ENCODE measurements around the gene SPDL1. TPM values are rescaled to one million over a fixed set of nuclear protein-coding genes. Genes with fewer than 3 reads are reported as not detected.

SPDL1 gene
- total and polyA plus RNA-seq, 2 of the 8 experiments (the other 6 are each of a cell fraction or from before 2014, with no cell fraction given) = 16.9 to 44.5 TPM

DNA sequence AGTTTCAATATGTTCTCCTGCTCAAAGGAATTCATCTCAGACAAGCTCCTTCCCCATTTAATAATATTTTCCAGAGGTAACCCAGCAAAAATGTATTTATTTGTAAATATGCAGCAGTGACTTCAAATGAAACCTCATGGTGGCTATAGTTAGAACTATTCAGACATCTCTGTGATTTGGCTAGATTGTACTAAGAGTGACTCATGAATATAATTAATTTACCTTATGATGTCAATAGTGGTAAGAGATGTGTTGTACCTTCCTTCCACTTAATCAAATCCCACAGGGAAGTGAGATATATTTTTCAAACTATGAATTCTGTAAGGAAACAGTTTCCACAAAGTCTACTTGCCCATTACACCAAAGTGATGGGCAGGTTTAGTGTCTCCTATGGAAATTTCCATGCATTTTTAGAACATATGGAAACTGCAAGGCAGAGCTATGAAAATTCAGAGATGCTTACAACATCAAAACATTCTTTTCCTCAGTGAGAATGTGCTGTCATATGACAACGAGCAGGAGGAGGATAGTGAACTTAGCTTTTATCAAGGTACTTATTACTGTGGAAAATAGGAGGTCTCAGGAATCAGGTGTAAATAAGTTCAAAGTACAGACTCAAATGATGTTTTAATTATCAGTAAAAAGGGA is 34.0 kb upstream of the SPDL1 start:
- ChIA-PET POLR2A (ENCODE audit: partially characterized antibody) (no interaction called here), CTCF (ENCODE audit: partially characterized antibody) (interaction anchor here (0.7 to 3.6 kb wide), 8 partner anchors 13 to 576 kb away, joined by 3 to 12 read pairs (median 4); no protein-coding TSS in a partner anchor)
- Histone ChIP-seq H3K9me3 (ENCODE audit: insufficient read depth in 2 of 2, low read depth in 1 of 2, low read length in 1 of 2) (0 out of 4 replicates have a peak, but pooled peaks cover 0 to under 1% of the 10 kb centered on the region in 2 experiments), H4K8ac (ENCODE audit: extremely low read depth, insufficient read depth, low read length) (no peak overlapping the region), H4K20me1 (replicated peaks in 1 of 2; ENCODE audit: control insufficient read depth in 1 of 2, insufficient read depth in 2 of 2, low read length in 2 of 2) (no peaks in the 10 kb centered on the region), H3K4me1 (replicated peaks in 1 of 4; ENCODE audit: control insufficient read depth in 3 of 4, insufficient read depth in 4 of 4, low read length in 3 of 4) (no peaks in the 10 kb centered on the region), H2AK5ac (ENCODE audit: low read depth, low read length) (no peak overlapping the region), H2BK20ac (ENCODE audit: low read length) (no peak overlapping the region), H3K14ac (ENCODE audit: insufficient read length) (no peak overlapping the region), H3K79me2 (ENCODE audit: control insufficient read depth in 1 of 2, insufficient read depth in 2 of 2, low read length in 2 of 2) (no peaks in the 10 kb centered on the region), H3K27me3 (replicated peaks in 1 of 4; ENCODE audit: control insufficient read depth in 3 of 4, extremely low read depth in 1 of 4, insufficient read depth in 3 of 4, low read length in 3 of 4) (no peaks in the 10 kb centered on the region), H2BK12ac (ENCODE audit: low read depth, low read length) (no peak overlapping the region), H3K23ac (ENCODE audit: insufficient read length) (no peak overlapping the region), H2BK120ac (replicated peaks; ENCODE audit: low read depth, low read length) (no peak overlapping the region), H3K79me1 (ENCODE audit: low read depth, low read length) (no peaks in the 10 kb centered on the region), H3K4me3 (ENCODE audit: extremely low read depth in 1 of 4, insufficient read depth in 2 of 4, low read depth in 3 of 4, low read length in 4 of 4) (no peak overlapping the region), H4K91ac (replicated peaks; ENCODE audit: insufficient read length, low read length) (no peak overlapping the region), H3K27ac (ENCODE audit: low read depth, low read length) (no peak overlapping the region), H2AFZ (ENCODE audit: low read length) (no peak overlapping the region), H3K4ac (replicated peaks; ENCODE audit: insufficient read length, low read depth, low read length) (no peak overlapping the region), H3K56ac (replicated peaks; ENCODE audit: insufficient read length, low read depth, low read length) (no peak overlapping the region), H2BK5ac (ENCODE audit: low read depth, low read length) (no peak overlapping the region), H4K5ac (ENCODE audit: insufficient read length, low read depth, low read length) (no peak overlapping the region), H3K9ac (replicated peaks in 1 of 4; ENCODE audit: extremely low read depth in 1 of 4, low read depth in 3 of 4, low read length in 3 of 4) (no peak overlapping the region), H3K23me2 (ENCODE audit: low read depth, low read length) (no peaks in the 10 kb centered on the region), H2BK15ac (ENCODE audit: low read length) (no peak overlapping the region), H3K18ac (ENCODE audit: extremely low read depth, low read length) (no peak overlapping the region), H3K36me3 (ENCODE audit: control insufficient read depth in 2 of 4, insufficient read depth in 4 of 4, low read length in 3 of 4) (no peaks in the 10 kb centered on the region), H3K4me2 (ENCODE audit: insufficient read depth in 1 of 2, low read depth in 2 of 2, low read length in 2 of 2) (no peak overlapping the region)
- 88% methylated on average over 1 of the region's 1 CpG; no CpG with 5 or more reads in 1 of the 2 experiments for WGBS, 2 experiments (ENCODE audit: extremely low coverage in 1 of 2, insufficient coverage in 1 of 2, insufficient read length in 1 of 2, insufficient replicate concordance in 2 of 2, low coverage in 1 of 2, low lambda C conversion rate in 2 of 2, missing lambda C conversion rate in 1 of 2)
- FAIRE-seq (no peak), DNase-seq (ENCODE audit: low read depth in 1 of 2, low spot score in 2 of 2) (no peak)
- TF ChIP-seq RFX5 (IDR thresholded peaks at IDR 0.05; ENCODE audit: borderline replicate concordance, low read depth, low read length) = no peak
